Gastroesophageal sphincter (tissue), 3 donors: ENCODE results near the gene CLN6.

ENCODE experiments used
- POLR2A ChIP-seq, 2 donors: fragments of 450-650 bp; IDR thresholded peaks; one replicate each; pipeline ENCODE4 v1.6.1; 2017; ENCODE audit warnings: antibody characterized with exemption in 2 of 2, mild to moderate bottlenecking in 2 of 2, moderate library complexity in 1 of 2
- TF ChIP-seq, protein P1 (sequence below), 4 experiments: fragments of 200-600 bp in 2 of 4; fragments of 450-650 bp in 2 of 4; sonication (generic) in 1 of 4; IDR thresholded peaks; one replicate each; pipeline ENCODE4 v1.5.1; 2017 to 2019; ENCODE audit warnings: antibody characterized with exemption in 4 of 4, mild to moderate bottlenecking in 2 of 4, moderate library complexity in 2 of 4

DNA sequence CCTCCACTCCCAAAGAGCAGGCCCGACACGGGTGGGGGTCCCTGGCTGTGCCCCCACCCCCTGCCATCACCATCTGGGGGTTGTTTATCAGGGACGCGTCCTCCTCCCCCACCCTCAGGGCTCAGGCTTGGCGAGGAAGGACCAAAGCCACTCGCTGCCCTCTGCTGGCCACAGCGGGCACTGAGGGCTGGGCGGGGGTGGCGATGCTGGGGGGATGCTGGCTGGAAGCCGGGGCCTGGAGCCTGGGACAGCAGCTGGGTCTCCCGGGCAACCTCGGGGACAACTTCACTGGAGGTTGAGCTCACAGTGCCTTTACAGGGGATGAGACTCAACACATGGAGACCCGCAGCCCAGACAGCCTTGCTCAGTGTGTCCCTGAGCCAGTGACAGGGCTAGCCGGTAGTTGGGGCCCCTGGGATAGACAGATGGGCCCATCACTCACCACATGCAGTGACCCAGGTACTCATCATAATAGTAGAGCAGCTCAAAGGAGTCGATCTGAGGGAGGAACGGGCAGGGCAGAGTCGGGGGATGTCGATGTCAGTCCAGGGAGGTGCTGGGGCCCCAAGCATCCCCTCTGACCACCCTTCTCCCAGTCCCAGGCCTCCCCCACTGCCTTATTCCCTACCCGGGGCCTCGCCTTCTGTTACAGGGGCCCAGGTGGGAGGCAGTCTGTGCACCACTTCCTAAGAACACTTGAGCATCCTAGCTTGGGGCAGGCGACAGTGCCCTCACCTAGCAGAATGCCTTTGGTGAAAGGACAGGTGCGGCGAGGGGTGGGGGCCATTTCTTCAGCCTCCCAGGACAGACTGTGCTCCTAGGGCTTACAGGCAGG, 18.5 kb downstream of the CLN6 start:
- TF ChIP-seq POLR2A (IDR thresholded peaks at IDR 0.05), result no peak
- TF ChIP-seq, protein P1, sequence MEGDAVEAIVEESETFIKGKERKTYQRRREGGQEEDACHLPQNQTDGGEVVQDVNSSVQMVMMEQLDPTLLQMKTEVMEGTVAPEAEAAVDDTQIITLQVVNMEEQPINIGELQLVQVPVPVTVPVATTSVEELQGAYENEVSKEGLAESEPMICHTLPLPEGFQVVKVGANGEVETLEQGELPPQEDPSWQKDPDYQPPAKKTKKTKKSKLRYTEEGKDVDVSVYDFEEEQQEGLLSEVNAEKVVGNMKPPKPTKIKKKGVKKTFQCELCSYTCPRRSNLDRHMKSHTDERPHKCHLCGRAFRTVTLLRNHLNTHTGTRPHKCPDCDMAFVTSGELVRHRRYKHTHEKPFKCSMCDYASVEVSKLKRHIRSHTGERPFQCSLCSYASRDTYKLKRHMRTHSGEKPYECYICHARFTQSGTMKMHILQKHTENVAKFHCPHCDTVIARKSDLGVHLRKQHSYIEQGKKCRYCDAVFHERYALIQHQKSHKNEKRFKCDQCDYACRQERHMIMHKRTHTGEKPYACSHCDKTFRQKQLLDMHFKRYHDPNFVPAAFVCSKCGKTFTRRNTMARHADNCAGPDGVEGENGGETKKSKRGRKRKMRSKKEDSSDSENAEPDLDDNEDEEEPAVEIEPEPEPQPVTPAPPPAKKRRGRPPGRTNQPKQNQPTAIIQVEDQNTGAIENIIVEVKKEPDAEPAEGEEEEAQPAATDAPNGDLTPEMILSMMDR (IDR thresholded peaks at IDR 0.05), result peak in 3 of 4 experiments; percentile 89 to 97 (median 91)
